Right lung (tissue), 5 donors: ENCODE data around the gene RBM14. TPM values are rescaled to one million over a fixed set of nuclear protein-coding genes. Genes with fewer than 3 reads are reported as not detected.
"Not testable (repeated sequence)": the region's sequence is repeated elsewhere in the genome, so short reads cannot be mapped to it uniquely, and the experiment has no call there.

Experiments
- DNase-seq, 2 donors: peaks; one replicate each; pipeline ENCODE4 v3.0.0-alpha.2; 2013
- polyA plus RNA-seq, 5 donors: library from polyadenylated mRNA; unstranded; fragments of 120-200 nt; gene quantifications; one replicate each; pipeline versions ENCODE4 v1.2.1 to v1.2.3, GENCODE V29; 2013; ENCODE audit warnings: inconsistent platforms in 1 of 5, low replicate concordance in 1 of 5; ENCODE audit not compliant: insufficient read length in 5 of 5, insufficient read depth in 1 of 5

RBM14 gene
- polyA plus RNA-seq, 5 donors = 69.2 to 90.3 (median 81.2) TPM

DNA sequence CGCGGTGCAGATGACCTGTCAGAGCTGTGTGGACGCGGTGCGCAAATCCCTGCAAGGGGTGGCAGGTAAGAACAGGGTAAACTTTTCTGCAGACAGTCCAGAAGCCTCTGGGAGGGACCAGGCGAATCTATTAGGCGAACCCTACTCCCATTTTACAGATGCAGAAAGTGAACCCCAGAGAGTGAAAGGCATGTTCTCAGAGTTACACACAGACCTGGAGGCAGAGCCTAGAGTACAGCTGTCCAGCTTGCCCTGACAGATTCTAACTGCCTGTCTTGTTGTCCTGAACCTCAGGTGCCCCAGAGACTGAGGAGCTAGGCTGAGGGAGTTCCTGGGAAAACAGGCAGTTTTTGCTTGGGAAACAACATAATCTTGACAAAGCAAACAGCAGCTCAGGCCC, 22.8 kb upstream of the RBM14 start:
- DNase-seq = no peak

GRCh38 chr11:66595245-66595904, 21.1 kb upstream of the RBM14 start:
- peak; percentile 81 to 87 for DNase-seq

DNA sequence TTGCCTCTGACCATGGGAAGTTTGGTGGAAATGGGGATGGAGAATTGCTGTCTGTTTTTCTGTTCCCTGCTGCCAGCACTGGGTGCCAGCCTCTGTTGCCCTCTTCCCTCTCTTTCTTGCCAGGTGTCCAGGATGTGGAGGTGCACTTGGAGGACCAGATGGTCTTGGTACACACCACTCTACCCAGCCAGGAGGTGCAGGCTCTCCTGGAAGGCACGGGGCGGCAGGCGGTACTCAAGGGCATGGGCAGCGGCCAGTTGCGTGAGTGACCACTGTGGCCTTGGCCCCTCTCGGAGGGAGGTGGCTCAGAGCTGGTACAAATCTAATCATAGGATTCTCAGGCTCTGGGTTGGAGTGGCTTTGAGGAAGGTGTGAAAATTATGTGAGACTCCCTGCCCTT, 17.4 kb upstream of the RBM14 start:
- no peak for DNase-seq

- DNase-seq = no peak
Measured at GRCh38 chr11:66600219-66600618, 16.2 kb upstream of the RBM14 start.

- DNase-seq = no peak
Measured at GRCh38 chr11:66600631-66601233, 15.7 kb upstream of the RBM14 start.

DNA sequence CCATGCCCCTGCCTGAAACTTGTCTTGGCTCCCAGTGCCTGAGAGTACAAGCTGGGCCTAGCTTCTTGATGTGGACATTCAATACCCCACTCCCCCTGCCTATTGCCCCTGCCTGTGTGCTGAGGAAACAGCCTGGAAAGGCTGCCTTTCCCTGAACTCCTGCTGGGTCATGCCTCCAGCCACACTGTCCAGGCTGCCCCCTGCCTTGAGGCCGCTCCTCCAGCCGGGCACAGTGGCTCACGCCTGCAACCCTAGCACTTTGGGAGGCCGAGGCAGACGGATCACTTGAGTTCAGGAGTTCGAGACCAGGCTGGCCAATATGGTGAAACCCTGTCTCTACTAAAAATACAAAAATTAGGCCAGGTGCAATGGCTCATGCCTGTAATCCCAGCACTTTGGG, 13.4 kb upstream of the RBM14 start:
- DNase-seq = no peak

- no peak for DNase-seq
Measured at GRCh38 chr11:66604155-66604554, 12.3 kb upstream of the RBM14 start.

- not testable (repeated sequence) for DNase-seq
Measured at GRCh38 chr11:66606608-66607007, 9.8 kb upstream of the RBM14 start.

GRCh38 chr11:66607126-66607834, 9.2 kb upstream of the RBM14 start:
- DNase-seq = no peak

DNA sequence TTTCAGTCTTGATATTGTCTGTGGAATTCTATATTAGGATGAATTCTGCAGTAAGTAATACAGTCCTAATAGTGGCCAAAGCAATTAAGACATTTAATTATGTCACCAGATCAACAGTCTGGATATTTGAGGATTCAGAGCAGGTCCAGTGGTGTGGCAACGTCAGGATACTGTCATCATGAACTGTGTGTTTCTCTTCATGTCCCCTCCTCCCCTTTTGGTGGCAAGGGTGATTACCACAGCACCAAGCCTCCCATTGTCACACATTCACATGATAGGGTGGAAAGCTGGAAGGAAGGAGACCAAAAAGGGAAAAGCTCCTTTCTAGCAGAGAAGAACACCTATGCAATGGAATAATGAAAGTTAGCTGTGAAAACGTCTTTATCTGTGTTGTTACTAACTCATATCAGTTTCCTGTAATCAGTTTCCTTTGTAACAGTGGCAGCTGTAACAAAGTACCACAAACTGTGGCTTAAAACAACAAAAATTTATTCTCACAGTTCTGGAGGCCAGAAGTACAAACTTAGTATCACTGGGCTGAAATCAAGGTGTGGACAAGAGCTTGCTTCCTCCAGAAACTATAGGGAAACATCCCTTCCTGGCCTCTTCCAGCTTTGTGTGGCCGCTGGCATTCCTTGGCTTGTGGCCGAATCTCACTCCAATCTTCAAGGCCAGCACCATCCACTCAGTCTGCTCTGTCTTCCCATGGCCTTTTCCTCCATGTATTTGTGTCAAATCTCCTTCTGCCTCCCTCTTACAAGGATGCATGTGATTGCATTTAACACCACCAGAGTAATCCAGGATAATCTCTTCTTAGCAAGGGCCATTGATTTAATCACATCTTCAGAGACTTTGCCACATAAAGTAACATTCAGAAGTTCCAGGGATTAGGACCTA, 6.5 kb upstream of the RBM14 start:
- no peak for DNase-seq

DNA sequence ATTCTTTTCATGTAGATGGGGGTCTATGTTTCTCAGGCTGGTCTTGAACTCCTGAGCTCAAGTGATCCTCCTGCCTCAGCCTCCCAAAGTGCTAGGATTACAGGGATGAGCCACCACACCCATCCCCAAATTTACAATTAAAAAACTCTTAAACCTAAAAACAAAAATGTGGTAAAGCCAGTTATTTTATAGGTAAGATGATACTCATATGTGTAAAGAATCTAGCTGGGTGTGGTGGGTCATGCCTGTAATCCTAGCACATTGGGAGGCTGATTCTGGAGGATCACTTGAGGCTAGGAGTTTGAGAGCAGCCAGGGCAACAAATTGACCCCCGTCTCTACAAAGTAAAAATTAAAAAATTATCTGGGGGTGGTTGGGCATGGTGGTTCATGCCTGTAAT, 4.0 kb upstream of the RBM14 start:
- no peak for DNase-seq

DNA sequence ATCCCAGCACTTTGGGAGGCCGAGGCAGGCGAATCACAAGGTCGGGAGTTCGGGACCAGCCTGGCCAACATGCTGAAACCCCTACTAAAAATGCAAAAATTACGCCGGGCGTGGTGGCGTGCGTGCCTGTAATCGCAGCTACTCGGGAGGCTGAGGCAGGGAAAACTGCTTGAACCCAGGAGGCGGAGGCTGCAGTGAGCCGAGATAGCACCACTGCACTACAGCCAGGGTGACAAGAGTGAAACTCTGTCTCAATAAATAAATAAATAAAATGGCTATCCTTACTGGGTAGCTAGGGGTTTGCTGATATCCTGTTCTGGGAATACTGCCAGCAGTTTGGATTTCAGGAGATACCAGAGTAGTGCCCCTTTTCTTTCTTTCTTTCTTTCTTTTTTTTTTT, 2.4 kb upstream of the RBM14 start:
- no peak for DNase-seq

DNA sequence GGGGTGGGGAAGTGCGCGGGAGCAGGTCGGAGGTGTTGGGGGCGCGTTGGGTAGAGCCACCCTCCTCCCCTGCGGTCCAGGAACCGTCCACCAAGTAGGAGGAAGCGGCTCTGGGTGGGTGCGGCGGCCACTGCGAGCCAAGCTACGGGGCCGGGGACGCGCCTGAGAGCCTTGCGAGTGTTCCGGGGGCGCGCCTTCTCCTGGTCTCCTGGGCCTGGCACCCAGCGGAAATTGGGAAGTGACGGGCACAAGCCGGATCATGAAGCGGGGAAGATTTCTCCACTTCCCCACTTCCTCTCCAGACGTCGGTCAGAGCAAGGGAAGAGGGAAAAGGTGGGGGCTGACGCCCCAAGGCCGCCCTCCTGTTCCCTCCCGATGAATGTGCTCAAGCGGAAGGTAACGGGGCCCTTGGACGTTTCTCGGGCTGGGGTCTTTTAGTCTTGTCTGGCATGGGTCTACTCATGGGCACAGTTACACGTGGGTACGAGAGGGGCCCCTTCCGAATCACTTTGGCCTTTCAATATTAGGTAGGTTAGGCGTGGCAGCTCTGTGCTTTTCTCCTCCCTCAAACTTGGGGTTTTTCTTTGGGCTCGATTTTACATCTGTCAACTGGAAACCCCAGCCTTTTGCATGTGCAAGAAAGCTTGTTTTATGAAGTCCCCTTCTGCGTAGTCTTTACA, 865 bp downstream of the RBM14 start:
- DNase-seq = no peak

DNA sequence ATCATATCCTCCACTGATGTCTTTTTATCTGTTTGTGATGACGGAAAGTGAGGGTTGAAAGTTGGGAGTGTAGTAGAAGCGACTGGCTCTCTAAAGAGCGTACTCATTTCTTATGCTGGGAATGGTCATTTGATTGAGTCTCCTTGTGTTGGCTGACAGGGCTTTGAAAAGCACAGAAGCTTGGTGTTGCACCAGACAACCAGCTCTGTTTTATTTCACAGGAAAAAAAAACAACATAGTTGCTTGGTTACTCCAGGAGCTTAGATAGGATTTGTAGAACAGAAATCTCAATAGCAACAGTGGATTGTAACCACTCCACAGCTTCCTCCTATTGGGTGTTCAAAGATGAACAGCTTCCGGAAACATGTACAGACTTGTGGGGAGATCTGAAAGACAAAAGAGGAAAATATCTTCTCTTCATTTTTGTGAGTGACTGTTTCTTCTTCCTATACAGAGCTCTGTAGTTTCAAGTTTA, 2.7 kb downstream of the RBM14 start:
- no peak for DNase-seq

DNA sequence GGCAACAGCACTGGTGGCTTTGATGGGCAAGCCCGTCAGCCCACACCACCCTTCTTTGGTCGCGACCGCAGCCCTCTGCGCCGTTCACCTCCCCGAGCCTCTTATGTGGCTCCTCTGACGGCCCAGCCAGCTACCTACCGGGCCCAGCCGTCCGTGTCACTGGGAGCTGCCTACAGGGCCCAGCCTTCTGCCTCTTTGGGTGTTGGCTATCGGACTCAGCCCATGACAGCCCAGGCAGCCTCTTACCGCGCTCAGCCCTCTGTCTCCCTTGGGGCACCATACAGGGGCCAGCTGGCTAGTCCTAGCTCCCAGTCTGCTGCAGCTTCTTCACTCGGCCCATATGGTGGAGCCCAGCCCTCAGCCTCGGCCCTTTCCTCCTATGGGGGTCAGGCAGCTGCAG, 8.0 kb downstream of the RBM14 start:
- DNase-seq = no peak

GRCh38 chr11:66625041-66625751, 8.8 kb downstream of the RBM14 start:
- DNase-seq = no peak

DNA sequence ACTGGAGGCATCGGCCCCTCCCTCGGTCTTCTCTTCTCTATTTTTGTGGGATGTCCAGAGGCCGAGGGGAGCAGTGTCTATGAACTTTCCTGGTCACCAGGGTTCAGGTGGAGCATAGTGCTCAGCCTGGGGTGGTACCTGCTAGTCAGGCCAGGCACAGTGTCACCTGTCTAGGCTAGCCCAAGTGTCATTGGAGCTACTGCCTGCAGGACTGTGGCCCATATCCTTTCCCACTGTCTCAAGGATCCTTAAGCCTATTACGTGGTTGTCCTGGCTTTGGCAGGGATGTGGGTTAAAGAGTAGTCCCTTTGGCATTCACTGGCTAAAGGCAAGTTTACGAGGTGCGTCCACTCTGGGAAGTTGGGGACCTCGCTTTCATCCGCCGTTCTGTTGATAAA, 9.3 kb downstream of the RBM14 start:
- DNase-seq = no peak

- DNase-seq = no peak
Measured at GRCh38 chr11:66626382-66626781, 10.0 kb downstream of the RBM14 start.

DNA sequence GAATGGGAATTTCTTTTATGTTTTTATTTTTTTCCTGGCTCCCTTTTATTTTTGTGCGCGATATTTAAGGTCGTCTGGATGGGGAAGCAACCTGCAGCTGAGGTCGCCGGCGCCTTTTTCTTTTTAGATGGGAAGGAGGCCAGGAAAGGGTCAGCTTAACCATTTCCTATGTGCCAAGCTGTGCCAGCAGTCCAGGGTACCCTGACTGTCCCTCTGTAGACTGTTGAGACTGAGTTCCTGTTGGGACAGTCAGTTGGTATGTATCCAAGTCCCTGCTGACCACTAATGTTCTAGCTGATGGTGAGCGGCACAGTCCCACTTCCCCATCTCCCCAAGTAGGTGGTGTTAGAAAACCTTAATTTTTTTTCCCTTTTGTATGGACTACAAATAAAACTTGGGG, 10.5 kb downstream of the RBM14 start:
- no peak for DNase-seq

DNA sequence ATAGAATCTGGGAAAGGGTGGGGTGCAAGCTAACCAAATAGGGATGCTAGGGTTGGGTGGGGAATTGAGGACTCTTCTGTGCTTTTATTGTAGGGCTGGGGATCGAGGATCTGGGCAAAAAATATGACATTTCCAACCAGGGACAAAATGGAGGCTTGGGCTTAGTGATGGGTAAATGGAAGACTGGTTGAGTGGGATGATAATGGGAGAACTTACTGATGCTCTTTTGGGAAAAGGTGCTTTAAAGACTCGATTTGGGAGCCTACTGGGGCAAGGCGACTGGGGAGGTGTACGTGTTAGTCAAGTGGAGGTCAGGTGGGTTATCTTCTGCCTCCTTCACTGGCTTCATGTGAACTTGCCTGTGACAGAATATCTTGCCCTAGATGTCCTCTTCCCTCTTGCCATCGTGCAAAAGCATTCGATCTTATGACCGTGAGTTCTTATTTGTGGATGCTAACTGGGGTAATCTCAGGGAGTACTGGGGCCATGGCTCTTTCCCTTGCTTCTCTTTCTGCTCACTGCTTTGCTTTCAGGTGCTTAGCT, 11.7 kb downstream of the RBM14 start:
- no peak for DNase-seq

GRCh38 chr11:66629356-66629755, 12.9 kb downstream of the RBM14 start:
- DNase-seq = no peak
